Esophagus squamous epithelium (tissue), 4 donors: ENCODE results near the gene UTS2R.

ENCODE experiments used
- POLR2A ChIP-seq, 4 donors: fragments of 450-650 bp; IDR thresholded peaks; one replicate each; pipeline ENCODE4 v1.6.1; 2017; ENCODE audit warnings: antibody characterized with exemption in 4 of 4, mild to moderate bottlenecking in 4 of 4, moderate library complexity in 3 of 4
- TF ChIP-seq, protein P1 (sequence below), 6 experiments: fragments of 450-650 bp in 4 of 6; fragments of 200-600 bp in 2 of 6; sonication (generic) in 2 of 6; IDR thresholded peaks; one replicate each; pipeline ENCODE4 v1.5.1; 2016 to 2019; ENCODE audit warnings: antibody characterized with exemption in 6 of 6, mild to moderate bottlenecking in 4 of 6, moderate library complexity in 4 of 6

DNA sequence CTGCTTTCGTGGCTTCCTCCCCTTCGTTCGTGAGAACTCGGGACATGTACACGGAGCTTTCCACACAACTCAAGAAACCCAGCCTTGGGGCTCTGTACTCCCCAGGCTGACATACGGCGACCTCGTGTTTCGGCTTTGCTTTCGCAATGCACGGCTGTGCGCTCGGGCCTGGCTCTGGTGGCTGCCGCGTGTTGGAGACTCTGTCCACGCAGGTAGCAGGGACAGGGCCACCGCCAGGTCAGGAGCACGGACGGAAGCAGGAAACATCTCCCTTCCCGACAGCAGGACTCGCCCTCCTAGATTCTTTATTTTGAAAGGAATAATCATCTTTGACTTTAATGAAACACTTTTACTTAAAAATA, 17.3 kb downstream of the UTS2R start:
- TF ChIP-seq, protein P1, sequence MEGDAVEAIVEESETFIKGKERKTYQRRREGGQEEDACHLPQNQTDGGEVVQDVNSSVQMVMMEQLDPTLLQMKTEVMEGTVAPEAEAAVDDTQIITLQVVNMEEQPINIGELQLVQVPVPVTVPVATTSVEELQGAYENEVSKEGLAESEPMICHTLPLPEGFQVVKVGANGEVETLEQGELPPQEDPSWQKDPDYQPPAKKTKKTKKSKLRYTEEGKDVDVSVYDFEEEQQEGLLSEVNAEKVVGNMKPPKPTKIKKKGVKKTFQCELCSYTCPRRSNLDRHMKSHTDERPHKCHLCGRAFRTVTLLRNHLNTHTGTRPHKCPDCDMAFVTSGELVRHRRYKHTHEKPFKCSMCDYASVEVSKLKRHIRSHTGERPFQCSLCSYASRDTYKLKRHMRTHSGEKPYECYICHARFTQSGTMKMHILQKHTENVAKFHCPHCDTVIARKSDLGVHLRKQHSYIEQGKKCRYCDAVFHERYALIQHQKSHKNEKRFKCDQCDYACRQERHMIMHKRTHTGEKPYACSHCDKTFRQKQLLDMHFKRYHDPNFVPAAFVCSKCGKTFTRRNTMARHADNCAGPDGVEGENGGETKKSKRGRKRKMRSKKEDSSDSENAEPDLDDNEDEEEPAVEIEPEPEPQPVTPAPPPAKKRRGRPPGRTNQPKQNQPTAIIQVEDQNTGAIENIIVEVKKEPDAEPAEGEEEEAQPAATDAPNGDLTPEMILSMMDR (IDR thresholded peaks at IDR 0.05), result no peak
- TF ChIP-seq POLR2A (IDR thresholded peaks at IDR 0.05), result no peak
